GM12878 (cell line): Measurements from ENCODE around the gene CHN2. TPM values are rescaled to one million over a fixed set of nuclear protein-coding genes. Genes with fewer than 3 reads are reported as not detected.

Source experiments
- ATAC-seq: fragments of 200-7000 bp; cut with Tn5 transposase; 3 replicates; pipeline ENCODE4 v1.9.1; 2020; ENCODE audit warnings: mild to moderate bottlenecking, moderate library complexity
- BruUV-seq: library from RNA; stranded (reverse); fragments of 400-500 nt; replicated peaks from 2 replicates; lab custom pipeline; 2021; lab: Mats Ljungman, UMichigan
- CTCF ChIA-PET: fragments of 300-600 bp; sonication (Branson Sonifier 250); formaldehyde crosslinking; extraction: SDS; loops from one replicate; lab custom pipeline; 2021; ENCODE audit warnings: inconsistent platforms; lab: Yijun Ruan, JAX
- POLR2A ChIA-PET: fragments of 350-600 bp; formaldehyde crosslinking; extraction: SDS; loops from one replicate; lab custom pipeline; 2021; ENCODE audit warnings: inconsistent platforms; lab: Charles Lee
- RAD21 ChIA-PET: fragments of 300-600 bp; sonication (Branson Sonifier 250); formaldehyde crosslinking; loops from one replicate; lab custom pipeline; 2023; ENCODE audit warnings: antibody characterized with exemption; ENCODE audit not compliant: unreplicated experiment; lab: Charles Lee
- SMC1A ChIA-PET: fragments of 300-600 bp; sonication (Branson Sonifier 250); formaldehyde crosslinking; loops from one replicate; lab custom pipeline; 2023; ENCODE audit not compliant: unreplicated experiment, uncharacterized antibody; lab: Charles Lee
- DNase-seq: peaks from one replicate; pipeline ENCODE4 v3.0.0-alpha.2; 2011; ENCODE audit warnings: low read depth, low spot score
- FAIRE-seq: peaks from 3 replicates; lab custom pipeline; 2011; peaks lifted over from hg19 to GRCh38; lab: Jason Lieb, UNC
- H2AFZ ChIP-seq: 2 replicates; pipeline ENCODE4 v1.6.0; 2011; ENCODE audit warnings: low read depth, low read length, control low read depth; ENCODE audit not compliant: control insufficient read depth
- H3K27ac ChIP-seq: 2 replicates; pipeline ENCODE4 v1.5.1; 2011; ENCODE audit warnings: control low read depth; ENCODE audit not compliant: control insufficient read depth, insufficient read depth
- H3K27me3 ChIP-seq, 2 experiments: replicated peaks in 1 of 2; 2 replicates each; pipeline versions ENCODE4 v1.6.0 to v1.6.1; 2011; ENCODE audit warnings: low read length in 1 of 2; ENCODE audit not compliant: control insufficient read depth in 2 of 2, insufficient read depth in 2 of 2
- H3K36me3 ChIP-seq, 2 experiments: 2 replicates each; pipeline ENCODE4 v1.5.1; 2011; ENCODE audit warnings: low read length in 1 of 2; ENCODE audit not compliant: control insufficient read depth in 2 of 2, insufficient read depth in 2 of 2
- H3K4me1 ChIP-seq: 2 replicates; pipeline ENCODE4 v1.6.1; 2011; ENCODE audit warnings: mild to moderate bottlenecking, low read length, moderate library complexity, mixed read lengths; ENCODE audit not compliant: control insufficient read depth, insufficient read depth
- H3K4me2 ChIP-seq: 2 replicates; pipeline ENCODE4 v1.6.0; 2011; ENCODE audit warnings: control low read depth; ENCODE audit not compliant: control insufficient read depth, insufficient read depth
- H3K4me3 ChIP-seq: fragments of 200-600 bp; sonication (generic); 2 replicates; pipeline ENCODE4 v1.5.1; 2016
- H3K79me2 ChIP-seq: 2 replicates; pipeline ENCODE4 v1.6.0; 2011; ENCODE audit warnings: low read length; ENCODE audit not compliant: control insufficient read depth, insufficient read depth
- H3K9ac ChIP-seq: 2 replicates; pipeline ENCODE4 v1.8.0; 2011; ENCODE audit warnings: low read length, control low read depth, mixed read lengths; ENCODE audit not compliant: control insufficient read depth, insufficient read depth
- H3K9me3 ChIP-seq: replicated peaks from 3 replicates; pipeline ENCODE4 v1.5.1; 2011; ENCODE audit warnings: mild to moderate bottlenecking, low read length; ENCODE audit not compliant: control insufficient read depth, insufficient read depth
- H4K20me1 ChIP-seq: 2 replicates; pipeline ENCODE4 v1.6.0; 2011; ENCODE audit not compliant: control insufficient read depth, insufficient read depth
- CHD1 ChIP-seq: IDR thresholded peaks from 2 replicates; pipeline ENCODE4 v1.6.1; 2012; ENCODE audit warnings: low read depth, low read length, improper control_type of control experiment
- E4F1 ChIP-seq: fragments of 450-650 bp; IDR thresholded peaks from 2 replicates; pipeline ENCODE4 v1.6.1; 2018; ENCODE audit warnings: borderline replicate concordance, mild to moderate bottlenecking; ENCODE audit not compliant: partially characterized antibody
- NFXL1 ChIP-seq: fragments of 450-650 bp; IDR thresholded peaks from 2 replicates; pipeline ENCODE4 v1.6.1; 2017; ENCODE audit warnings: antibody characterized with exemption, mild to moderate bottlenecking, borderline replicate concordance
- POLR2AphosphoS5 ChIP-seq: IDR thresholded peaks from 2 replicates; pipeline ENCODE4 v1.6.1; 2011; ENCODE audit warnings: mild to moderate bottlenecking, low read length, inconsistent platforms
- RAD51 ChIP-seq: fragments of 450-650 bp; IDR thresholded peaks from 2 replicates; pipeline ENCODE4 v1.6.1; 2016; ENCODE audit warnings: moderate library complexity, mild to moderate bottlenecking, inconsistent platforms
- RB1 ChIP-seq: fragments of 450-650 bp; formaldehyde crosslinking; IDR thresholded peaks from 2 replicates; pipeline ENCODE4 v1.6.1; 2017; ENCODE audit warnings: mild to moderate bottlenecking, borderline replicate concordance
- RBBP5 ChIP-seq: fragments of 200-600 bp; sonication (generic); conservative IDR thresholded peaks from 2 replicates; pipeline ENCODE4 v1.6.1; 2016
- RELB ChIP-seq: fragments of 450-650 bp; IDR thresholded peaks from 2 replicates; pipeline ENCODE4 v1.6.1; 2017; ENCODE audit warnings: low read depth, mild to moderate bottlenecking, moderate library complexity
- STAT3 ChIP-seq: IDR thresholded peaks from 2 replicates; pipeline ENCODE4 v1.6.1; 2011; ENCODE audit warnings: low read depth, low read length, improper control_type of control experiment
- TARDBP ChIP-seq: IDR thresholded peaks from 2 replicates; pipeline ENCODE4 v1.6.1; 2016; ENCODE audit warnings: borderline replicate concordance
- TCF3 ChIP-seq: IDR thresholded peaks from 2 replicates; pipeline ENCODE4 v1.6.1; 2012; ENCODE audit warnings: low read depth, mild to moderate bottlenecking, low read length, borderline replicate concordance; ENCODE audit not compliant: insufficient read depth
- USF1 ChIP-seq: IDR thresholded peaks from 2 replicates; pipeline ENCODE4 v1.6.1; 2011; ENCODE audit warnings: borderline replicate concordance, low read depth, mild to moderate bottlenecking, moderate library complexity, mixed read lengths, low read length; ENCODE audit not compliant: insufficient read depth; ENCODE audit errors: extremely low read length
- ZNF217 ChIP-seq: fragments of 450-650 bp; IDR thresholded peaks from 2 replicates; pipeline ENCODE4 v1.6.1; 2017; ENCODE audit warnings: antibody characterized with exemption, mild to moderate bottlenecking
- WGBS: methylation state at CpG from one replicate; pipeline ENCODE4 v1.1.6; 2016; ENCODE audit warnings: low lambda C conversion rate; ENCODE audit not compliant: insufficient replicate concordance, insufficient coverage; ENCODE audit errors: missing lambda C conversion rate; 5-methylcytosine and 5-hydroxymethylcytosine counted together
- in situ Hi-C: fragments of 300-500 bp; cut with MboI; formaldehyde crosslinking; loops from 9 replicates; pipeline ENCODE4 v1.14.3; 2018; ENCODE audit warnings: mixed read lengths
- intact Hi-C: fragments of 100-400 bp; cut with micrococcal nuclease; formaldehyde crosslinking; loops from one replicate; pipeline ENCODE4 v1.14.2; 2022; ENCODE audit not compliant: unreplicated experiment
- polyA plus RNA-seq, 11 experiments: library from polyadenylated mRNA; depleted of rRNA in 4 of 11; unstranded in 6 of 11; stranded (reverse) in 5 of 11; fragments of >200 nt; fragmentation: Nextera tagmentation in 4 of 11; fragmentation: Illumina TruSeq in 1 of 11; extraction: Ambion mirVana in 4 of 11; extraction: Trizol in 1 of 11; gene quantifications; 1 replicate in 1 of 11; 2 replicates in 10 of 11; pipeline versions ENCODE4 v1.2.1 to v1.2.3, GENCODE V29; 2011 to 2016; ENCODE audit warnings: inconsistent platforms in 2 of 11, missing spikeins in 2 of 11, low read depth in 1 of 11
- total RNA-seq, 4 experiments: library from RNA; depleted of rRNA in 3 of 4; stranded (reverse); fragments of >200 nt in 3 of 4; fragmentation: Illumina TruSeq in 1 of 4; extraction: Trizol in 1 of 4; gene quantifications; 2 replicates each; pipeline versions ENCODE4 v1.2.1 to v1.2.3, GENCODE V29; 2013 to 2021

The CHN2 gene
- total and polyA plus RNA-seq, 10 of the 15 experiments (the other 5 are each of a cell fraction or from before 2014, with no cell fraction given): 0.11 to 3.8 (median 0.37) TPM; not detected in 2

GRCh38 chr7:29256693-29257002 is 62.1 kb downstream of the CHN2 start:
- no peaks in the 10 kb centered on the region for H3K9me3 ChIP-seq
- no peak overlapping the region for H3K27ac ChIP-seq
- H3K9ac ChIP-seq: no peak overlapping the region
- ChIA-PET CTCF (interaction anchor here (0.7 kb wide), 1 partner anchor 25 kb away, joined by 3 read pairs; no protein-coding TSS in a partner anchor), SMC1A (no interaction called here), RAD21 (no interaction called here), POLR2A (no interaction called here)
- no peak overlapping the region for H3K4me2 ChIP-seq
- H3K4me1 ChIP-seq: no peaks in the 10 kb centered on the region
- H3K4me3 ChIP-seq: no peak overlapping the region
- no peaks in the 10 kb centered on the region; the same call in 1 of the 2 replicates for H4K20me1 ChIP-seq
- H3K27me3 ChIP-seq: no peaks in the 10 kb centered on the region
- no peak for ATAC-seq
- no TSS peak for BruUV-seq
- 19% methylated on average over 5 of the region's 5 CpGs for WGBS
- no peaks in the 10 kb centered on the region for H3K79me2 ChIP-seq
- no peak for DNase-seq
- intact Hi-C loops: no loop called here
- H3K36me3 ChIP-seq: no peaks in the 10 kb centered on the region
- no peak for FAIRE-seq
- in situ Hi-C loops: no loop called here
- H2AFZ ChIP-seq: no peak overlapping the region
- TF ChIP-seq RAD51 (no peak), RELB (no peak), RBBP5 (no peak), CHD1 (no peak), RB1 (no peak), USF1 (no peak), STAT3 (no peak), E4F1 (no peak), POLR2AphosphoS5 (no peak), TARDBP (no peak), ZNF217 (no peak), NFXL1 (no peak), TCF3 (no peak)
